Stimulated activated CD4-positive, alpha-beta T cell treated with anti-CD3 and anti-CD28 coated beads, Interleukin-12 subunit alpha, Interleukin-12 subunit beta, amount 100 ng/mL, for 4 hours (primary cell): ENCODE data around the gene MAD2L1.
"Not testable (repeated sequence)": the region's sequence is repeated elsewhere in the genome, so short reads cannot be mapped to it uniquely, and the experiment has no call there.

Source experiments
- DNase-seq: peaks from one replicate; pipeline ENCODE4 v3.0.0-alpha.2; 2020

The MAD2L1 gene

GRCh38 chr4:120066517-120067340 lies at the start of gene MAD2L1:
TSS of gene MAD2L1 (minus strand) at chr4:120066848. CDS start at chr4:120066734, 114 bp downstream.
- peak; percentile 98 for DNase-seq

DNA sequence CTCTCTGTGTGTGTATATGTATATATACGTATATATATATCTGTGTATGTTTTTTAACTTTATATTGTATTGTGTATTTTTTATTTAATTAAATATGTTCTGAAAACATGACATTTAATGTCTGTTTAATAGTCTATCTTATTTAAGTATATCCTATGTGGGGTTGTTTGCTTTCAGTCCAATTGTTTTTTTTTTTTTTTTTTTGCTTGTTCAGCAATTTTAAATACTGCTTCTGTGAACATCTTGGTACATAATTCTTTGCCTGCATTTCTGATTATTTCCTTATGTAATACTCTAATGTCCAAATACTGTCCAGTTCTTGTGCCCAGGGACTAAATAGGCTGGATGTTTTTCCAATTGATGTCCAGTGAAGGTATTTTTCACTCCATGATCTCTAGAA lies 45.1 kb upstream of the MAD2L1 start:
- no peak for DNase-seq

GRCh38 chr4:120109406-120109805 lies 42.8 kb upstream of the MAD2L1 start:
- DNase-seq, result no peak

- DNase-seq, result no peak
These were observed 38.8 kb upstream of the MAD2L1 start for GRCh38 chr4:120105472-120105871.

DNA sequence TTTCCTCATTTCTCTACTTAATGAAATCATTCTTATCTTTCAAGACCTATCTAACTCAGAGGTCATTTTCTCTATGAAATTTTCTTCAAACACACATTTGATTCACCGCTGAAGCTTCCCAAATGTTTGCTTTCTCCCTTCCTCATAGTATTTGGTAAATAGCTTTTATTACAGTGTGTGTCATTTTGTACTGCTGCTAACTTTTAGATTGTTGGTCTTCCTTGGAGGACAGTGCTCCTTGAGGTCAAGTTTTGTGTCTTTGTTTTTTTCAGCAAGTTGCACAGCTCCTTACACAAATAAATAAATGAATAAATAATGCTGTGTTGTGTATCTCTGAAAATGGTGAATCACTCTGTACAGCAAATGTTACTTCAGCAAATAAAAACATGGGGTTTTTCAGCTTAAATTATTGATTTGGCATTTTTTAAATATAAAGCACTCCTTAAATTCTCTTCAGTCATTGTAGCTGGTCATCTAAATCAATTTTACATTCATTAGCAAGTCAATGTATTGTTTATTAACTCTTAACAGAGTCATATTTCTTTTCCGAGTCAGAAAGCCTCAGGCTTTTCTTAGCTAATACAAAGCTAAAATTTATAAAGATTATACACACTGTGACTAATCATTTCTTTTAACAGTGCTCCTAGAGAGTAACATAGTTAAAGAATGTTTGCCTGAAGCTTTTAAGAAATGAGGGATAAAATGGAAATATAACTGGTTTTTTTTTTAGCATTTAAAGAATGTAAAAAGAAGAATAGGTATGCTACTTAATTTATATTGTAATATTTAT lies 30.1 kb upstream of the MAD2L1 start:
- DNase-seq, result no peak

DNA sequence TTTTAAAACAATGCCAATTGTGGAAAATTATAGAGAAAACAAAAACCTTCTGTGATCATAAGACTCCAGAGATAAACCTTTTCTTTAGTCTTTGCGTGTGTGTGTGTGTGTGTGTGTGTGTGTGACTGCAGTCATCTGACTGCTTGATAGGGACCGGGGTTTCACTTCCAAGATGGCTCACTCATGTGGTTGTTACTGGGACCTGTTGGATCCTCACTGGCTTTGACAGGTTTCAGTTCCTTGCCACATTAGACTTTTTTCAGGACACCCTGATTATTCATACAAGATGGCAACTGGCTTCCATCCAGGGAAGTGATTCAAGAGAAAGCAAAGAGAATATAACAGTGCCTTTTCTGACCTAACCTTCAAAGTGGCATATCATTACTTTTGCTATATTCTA lies 21.9 kb upstream of the MAD2L1 start:
- DNase-seq, result no peak

DNA sequence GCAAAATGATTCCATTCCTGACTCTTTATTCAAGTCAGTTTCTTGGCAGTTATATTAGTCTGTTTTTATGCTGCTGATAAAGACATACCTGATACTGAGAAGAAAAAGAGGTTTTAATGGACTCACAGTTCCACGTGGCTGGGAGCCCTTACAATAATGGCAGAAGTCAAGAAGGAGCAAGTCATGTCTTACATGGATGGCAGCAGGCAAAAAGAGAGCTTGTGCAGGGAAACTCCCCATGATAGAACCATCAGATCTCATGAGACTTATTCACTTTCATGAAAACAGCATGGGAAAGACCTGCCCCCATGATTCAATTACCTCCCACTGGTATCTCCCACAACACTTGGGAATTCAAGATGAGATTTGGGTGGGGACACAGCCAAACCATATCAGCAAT lies 21.4 kb upstream of the MAD2L1 start:
- not testable (repeated sequence) for DNase-seq

- no peak for DNase-seq
These were observed 19.1 kb upstream of the MAD2L1 start for GRCh38 chr4:120085705-120086104.

- DNase-seq, result no peak
These were observed 17.7 kb upstream of the MAD2L1 start for GRCh38 chr4:120084327-120084726.

DNA sequence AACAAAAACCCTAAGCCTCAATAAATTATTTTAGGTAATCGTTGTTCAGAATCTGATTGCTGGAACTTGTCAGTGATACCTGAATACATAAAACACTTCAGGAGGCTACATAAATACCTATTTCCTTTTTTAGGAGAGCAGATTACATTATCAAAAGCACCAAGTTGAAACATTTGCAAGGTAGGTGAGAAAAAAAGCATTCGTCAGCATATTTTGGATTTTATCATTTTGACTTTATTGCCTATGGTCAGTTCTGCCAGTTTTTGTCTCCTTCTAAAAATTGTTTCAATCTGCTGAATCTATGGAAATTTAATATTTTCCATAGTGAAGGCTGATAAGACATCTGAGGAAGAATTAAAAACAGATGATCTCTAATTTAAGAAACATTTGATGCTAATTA lies 16.5 kb upstream of the MAD2L1 start:
- DNase-seq, result no peak

GRCh38 chr4:120082251-120082650 lies 15.6 kb upstream of the MAD2L1 start:
- DNase-seq, result no peak

DNA sequence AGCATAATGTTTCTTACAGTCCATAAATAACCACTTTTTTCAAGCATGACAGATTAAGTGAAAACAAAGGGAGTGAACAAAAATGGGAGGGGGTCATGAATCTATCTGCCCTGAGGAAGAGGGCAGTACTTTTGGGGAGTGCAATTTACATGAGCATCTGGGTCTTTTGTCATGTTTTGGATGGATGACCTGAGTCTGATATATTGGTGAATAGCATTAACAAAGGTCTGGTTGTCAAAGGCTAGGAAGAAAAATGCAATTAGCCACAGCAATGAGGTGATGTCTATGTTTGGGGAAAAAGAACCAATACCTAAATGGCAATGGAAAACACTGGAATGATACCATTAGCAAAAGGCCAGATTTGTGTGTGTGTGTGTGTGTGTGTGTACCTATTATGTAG lies 15.1 kb upstream of the MAD2L1 start:
- no peak for DNase-seq

DNA sequence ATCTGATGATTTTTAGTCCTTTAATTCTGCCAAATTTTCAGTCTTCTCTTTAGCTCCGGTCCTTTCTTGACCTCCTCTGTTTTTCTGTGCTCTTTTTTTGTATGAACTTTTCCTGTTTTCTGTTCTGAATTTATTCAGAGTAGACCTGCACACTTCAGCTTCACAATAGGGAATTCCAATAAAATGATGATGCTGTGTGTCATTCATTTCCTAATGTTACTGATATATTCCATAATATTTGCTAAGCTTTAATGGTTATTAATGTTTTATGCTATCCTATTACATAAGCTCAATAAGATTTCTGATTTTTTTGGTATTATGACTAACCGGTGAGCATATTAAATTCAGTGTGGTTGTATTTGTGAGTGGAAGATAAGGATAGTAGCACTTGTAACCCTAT lies 13.9 kb upstream of the MAD2L1 start:
- no peak for DNase-seq

GRCh38 chr4:120079839-120080520 lies 13.3 kb upstream of the MAD2L1 start:
- DNase-seq, result no peak

DNA sequence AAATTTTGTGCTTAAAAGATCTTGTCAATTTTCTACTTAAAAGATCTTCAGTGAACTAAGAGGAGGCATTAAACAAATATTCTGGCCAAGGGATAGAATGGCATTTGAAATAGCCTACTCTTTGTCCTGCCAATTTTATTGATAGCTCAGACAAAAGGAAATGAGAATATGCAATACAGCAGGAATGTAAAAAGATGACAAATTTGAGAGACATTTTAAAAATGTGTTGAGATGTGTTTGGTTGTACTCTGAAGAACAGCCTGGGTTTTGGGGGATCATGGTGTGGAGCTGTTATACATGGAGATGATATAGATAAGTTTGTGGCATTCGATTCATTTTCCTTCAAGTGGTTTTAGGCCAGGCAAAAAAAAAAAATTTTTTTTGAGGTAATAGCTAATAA lies 11.6 kb upstream of the MAD2L1 start:
- DNase-seq, result no peak

DNA sequence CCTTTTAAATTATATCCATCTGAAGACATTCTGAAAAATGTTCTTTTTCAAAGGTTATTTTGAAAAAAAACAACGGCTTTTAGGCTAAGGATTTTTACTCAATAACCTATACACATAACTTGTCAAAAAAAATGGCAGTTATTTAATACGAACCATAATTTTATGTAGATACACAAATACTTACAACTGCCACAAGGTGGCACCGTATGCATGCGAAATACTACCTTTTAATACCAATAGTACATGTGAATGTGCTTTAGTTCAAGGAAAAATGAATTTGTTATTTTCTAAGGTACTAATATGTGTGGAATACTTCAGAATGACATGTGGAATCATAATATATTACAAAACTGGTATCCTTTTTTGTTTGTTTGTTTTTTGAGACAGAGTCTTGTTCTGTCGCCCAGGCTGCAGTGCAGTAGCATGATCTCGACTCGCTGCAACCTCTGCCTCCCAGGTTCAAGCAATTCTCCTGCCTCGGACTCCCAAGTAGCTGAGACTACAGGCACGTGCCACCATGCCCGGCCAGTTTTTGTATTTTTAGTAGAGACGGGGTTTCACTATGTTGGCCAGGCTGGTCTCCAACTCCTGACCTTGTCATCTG lies 4.6 kb upstream of the MAD2L1 start:
- DNase-seq, result peak; percentile 8

DNA sequence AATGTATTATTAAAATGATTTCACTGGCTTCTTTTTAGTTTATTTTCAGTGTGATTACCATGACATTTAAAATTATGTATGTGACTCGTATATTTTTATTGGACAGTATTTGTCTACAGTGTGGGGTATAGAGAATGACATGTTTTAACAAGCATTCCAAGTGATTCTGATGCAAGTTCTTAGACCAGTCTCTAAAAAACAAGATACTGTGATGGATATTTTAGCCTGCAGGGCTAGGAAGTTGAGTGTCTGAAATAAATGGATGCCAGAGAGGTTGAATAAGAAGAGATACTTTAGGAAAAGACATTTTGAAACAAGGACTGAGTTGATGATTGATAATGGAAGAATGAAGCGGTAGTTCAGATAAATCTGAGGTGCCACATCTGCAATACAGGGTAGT lies 3.5 kb upstream of the MAD2L1 start:
- no peak for DNase-seq

DNA sequence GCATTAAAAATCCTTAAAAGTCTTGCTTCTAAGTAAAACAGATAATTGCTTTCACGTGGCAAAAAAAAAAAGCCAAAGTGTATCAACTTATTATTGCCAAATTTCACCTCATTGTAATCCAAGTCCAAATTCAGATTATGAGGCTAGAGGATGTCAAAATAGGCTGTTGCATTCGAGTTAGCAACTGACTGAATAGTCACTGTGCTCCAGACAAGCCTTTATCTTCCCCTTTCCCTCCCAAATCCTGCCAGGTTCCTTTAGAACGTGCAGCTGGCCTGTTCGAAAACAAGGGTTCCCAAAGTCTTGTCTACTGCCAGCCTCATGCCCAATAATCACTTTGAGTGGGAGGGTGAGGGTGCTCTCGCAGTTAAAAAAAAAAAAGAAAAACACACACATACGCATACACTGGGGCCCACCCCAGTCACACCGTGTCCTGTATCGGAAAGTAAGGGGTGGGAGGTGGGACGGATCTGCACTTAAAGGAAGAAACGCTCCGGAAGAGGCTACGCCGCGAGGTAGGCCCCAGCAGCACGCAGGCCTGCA lies 603 bp downstream of the MAD2L1 start:
- no peak for DNase-seq

GRCh38 chr4:120064887-120065286 lies 1.8 kb downstream of the MAD2L1 start:
- DNase-seq, result no peak

DNA sequence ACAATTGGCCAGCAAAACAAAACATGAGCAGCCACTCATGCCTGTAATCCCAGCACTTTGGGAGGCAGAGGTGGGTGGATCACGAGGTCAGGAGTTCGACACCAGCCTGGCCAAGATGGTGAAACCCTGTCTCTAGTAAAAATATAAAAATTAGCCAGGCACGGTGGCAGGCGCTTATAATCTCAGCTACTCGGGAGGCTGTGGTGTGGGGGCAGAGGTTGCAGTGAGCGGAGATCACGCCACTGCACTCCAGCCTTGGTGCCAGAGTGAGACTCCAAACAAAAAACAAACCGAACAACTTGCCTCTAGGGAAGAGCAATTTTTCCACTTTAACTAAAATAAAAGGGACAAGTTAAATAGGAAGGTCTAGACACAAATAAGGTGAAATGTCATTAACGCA lies 2.9 kb downstream of the MAD2L1 start:
- DNase-seq, result not testable (repeated sequence)

DNA sequence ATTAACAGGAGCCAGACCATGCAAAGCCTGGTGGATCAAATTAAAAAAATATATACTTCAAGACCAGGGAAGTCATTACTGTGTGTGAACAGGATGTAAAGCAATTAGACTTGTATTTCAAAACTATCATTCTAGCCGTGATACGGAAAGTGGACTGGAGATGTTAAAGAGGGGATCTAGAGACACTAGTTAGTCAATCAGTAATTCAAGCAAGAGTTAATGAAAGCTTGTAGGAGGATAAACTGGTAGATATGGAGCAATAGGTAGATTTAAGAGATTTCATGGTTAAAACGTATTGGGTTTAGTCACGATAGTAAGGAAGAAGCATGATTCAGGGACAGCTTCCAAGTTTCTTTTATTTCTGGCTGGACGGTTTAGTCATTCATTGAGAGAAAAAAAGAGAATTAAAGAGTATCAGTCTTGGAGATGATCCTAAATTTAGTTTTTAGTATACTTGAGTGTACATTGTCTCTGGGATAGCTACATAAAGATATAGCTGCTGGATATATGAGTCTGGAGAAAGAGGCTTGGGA lies 3.9 kb downstream of the MAD2L1 start:
- DNase-seq, result no peak

DNA sequence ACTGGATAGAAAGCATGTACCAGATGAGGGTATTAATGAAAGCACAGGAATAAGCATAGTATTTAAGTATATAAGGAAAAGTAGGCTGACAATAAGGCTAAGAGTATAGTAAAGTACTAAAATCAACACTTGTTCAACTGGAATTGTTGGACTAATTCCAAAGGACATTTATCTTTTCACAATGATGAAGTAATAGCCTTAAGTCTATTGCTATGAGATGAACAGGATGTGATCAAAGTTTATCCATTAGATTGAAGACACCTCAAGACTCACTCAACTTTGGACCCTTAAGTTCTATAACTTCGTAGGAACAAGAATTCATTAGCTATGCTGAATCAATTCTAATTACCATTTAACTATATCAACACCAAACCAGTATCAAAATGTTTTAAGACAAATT lies 7.6 kb downstream of the MAD2L1 start:
- no peak for DNase-seq

DNA sequence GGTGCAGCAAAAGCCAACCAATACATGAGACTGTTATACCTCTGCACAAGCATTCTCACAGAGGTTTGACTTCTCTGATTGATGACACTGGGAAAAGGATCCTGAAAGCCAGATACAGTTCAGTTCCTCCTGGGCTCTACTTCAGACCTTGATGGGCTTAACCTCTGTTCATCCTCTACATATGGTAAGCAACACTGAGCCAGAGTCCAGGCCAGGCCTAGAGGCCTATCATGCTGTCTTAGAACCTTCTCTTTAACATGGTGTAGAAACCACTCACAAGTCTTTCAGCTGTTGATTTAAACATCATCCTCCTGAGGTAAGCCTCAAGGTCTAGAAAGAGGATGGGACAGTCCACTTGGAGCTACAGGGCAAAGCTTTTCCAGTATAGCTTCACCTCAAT lies 9.2 kb downstream of the MAD2L1 start:
- DNase-seq, result no peak
